GM18499 (cell line): ENCODE measurements around the gene HYCC2.
"Not testable (repeated sequence)": the region's sequence is repeated elsewhere in the genome, so short reads cannot be mapped to it uniquely, and the experiment has no call there.

Experiments used
- ATAC-seq: cut with Tn5 transposase; IDR thresholded peaks from one replicate; pipeline ENCODE4 v1.9.1; 2021; ENCODE audit warnings: moderate number of reproducible peaks; ENCODE audit not compliant: insufficient read depth, unreplicated experiment

HYCC2 gene

DNA sequence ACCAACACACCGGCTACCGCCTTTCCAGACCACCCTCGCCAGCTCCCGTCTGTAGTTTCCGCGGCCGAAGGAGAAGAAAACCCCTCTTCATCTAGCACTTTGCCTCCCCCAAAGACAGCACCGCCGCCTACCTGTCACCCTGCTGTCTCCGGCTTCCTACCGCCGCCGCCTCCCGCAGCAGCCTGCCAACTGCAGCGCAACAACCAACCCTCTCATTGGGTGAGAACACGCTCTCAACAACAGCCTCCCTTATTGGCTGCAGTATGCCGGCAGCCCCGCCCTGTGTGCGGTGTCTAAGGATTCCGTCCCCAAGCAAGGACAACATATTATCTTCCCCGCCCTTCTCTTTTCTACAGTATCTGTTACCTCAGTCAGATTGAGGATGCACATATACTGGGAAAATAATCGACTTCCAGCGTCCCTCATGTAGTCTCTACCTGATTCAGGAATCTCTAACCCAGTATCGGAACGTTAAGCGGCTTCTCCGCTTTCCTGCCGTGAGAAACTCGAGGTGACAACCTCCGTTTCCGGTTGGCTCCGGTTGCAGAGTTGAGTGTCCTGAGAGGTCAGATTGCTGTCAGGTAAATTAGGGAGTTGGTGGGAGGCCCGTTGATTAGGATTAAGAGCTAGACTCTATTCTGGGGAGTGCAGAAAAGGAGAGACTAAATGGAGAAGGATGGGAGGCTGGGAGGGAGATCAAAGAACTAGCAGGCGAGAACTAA is at the start of gene HYCC2, which contains the start of gene NDUFB3:
Gene HYCC2, minus strand, starts transcription at position 193 of the 722 bp plus-strand sequence. CDS start 47,662 bp downstream, outside the sequence.
Gene NDUFB3, plus strand, starts transcription at position 523 of the 722 bp plus-strand sequence. CDS start 6,882 bp downstream, outside the sequence.
- ATAC-seq: peak; percentile 97

DNA sequence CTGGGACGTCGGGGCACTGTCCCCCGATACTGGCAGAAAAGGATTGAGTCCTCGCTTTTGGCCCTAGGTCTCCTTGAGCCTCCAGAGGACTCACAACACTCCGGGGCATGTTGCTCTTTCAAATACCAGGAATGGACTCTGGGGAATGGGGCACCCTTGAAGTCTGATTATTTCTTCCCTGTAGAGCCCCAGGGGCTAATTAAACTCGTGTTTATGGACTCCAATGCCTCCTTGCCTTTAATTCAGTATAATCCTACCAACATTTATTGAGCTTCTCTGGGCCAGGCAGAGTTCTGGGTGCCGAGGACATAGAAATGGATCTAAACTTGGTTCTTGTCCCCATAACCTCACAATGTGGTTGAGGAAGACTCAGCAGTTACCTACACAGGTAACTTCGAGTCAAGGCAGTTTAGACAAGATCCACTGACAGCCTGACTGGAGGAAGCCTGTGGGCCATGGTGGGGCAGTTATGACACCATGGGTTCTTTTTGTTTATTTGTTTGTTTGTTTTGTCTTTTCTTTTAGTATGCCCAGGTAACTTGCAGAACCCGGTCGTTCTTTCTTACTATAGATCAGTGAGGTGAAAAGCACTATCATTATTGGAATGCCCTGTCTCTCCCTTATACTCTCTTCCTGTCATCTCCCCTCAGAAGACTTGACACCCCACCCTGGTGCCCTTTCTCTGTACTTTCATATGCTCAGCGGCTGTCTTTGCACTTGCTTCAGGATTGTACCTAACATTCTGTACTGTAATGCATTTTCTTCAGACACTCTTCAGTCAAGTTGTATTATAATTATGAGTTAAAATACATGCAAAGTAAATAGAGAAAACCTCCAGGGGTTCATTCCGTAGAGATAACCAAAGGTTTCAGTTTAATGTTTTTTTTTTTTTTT is 47.7 kb upstream of the HYCC2 start:
- no peak for ATAC-seq

DNA sequence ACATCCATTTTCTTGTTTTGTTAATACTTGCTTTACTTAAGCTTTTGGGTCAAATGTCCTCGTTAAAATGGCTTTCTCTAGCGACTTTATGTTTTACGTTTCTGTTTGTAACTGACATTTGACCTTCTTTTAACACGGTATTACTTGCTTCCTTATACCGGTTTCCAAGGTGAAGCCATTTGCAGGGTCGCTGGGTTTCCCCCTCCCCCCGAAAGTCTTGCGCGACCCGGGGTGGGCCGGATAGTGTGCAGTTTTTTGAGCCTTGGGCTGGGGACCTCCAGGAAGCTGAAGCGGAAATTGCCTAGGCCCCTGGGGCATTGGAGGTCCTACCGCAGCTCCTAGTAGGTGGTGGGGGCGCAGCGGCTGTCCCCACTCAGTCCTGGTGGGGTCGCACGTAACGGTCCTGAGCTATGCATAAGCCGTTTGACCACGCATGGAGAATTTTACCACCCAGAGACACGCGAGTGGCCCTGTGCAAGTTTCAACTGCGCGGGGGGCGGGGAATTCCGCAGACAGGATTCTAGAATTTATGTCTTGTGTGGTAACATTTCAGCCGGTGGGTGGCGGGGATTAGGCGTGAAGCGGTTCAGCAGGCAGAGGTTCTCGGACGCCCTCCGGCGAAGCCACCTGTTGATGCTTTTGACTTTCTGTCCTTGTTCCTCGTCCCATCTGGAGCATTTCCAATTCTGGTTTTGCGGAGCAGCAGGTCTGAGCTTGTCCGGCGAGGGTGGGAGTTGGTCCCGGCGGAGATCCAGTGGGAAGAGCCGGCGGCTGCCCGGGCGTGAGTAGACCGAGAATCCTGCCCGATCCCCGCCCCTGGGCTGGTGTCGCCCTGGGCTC is 46.9 kb upstream of the HYCC2 start:
- peak; percentile 28 for ATAC-seq

GRCh38 chr2:201117735-201118094 is 46.2 kb upstream of the HYCC2 start:
- not testable (repeated sequence) for ATAC-seq

- no peak for ATAC-seq
These were observed 45.7 kb upstream of the HYCC2 start for GRCh38 chr2:201116959-201117734.

- ATAC-seq: peak; percentile 20
These were observed 44.9 kb upstream of the HYCC2 start, which contains the start of gene CFLAR for GRCh38 chr2:201116115-201116958. TSS of gene CFLAR (plus strand) at chr2:201116164. CDS start at chr2:201129866, 13,702 bp downstream.

GRCh38 chr2:201114846-201115245 is 43.4 kb upstream of the HYCC2 start:
- ATAC-seq: no peak

GRCh38 chr2:201114350-201114749 is 42.9 kb upstream of the HYCC2 start:
- ATAC-seq: no peak

DNA sequence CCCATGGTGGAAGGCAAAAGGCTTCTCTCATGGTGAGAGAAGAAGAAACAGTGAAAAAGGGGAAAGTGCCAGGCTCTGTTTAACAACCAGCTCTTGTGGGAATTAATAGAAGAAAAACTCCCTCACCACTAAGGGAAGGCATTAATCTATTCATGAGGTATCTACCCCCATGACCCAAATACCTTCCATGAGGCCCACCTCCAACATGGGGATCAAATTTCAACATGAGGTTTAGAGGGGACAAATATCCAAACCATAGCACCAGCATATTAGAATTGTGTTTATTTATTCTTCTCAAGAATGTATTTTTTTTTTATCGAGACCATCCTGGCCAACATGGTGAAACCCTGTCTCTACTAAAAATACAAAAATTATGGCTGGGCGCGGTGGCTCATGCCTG is 39.6 kb upstream of the HYCC2 start:
- ATAC-seq: no peak

- no peak for ATAC-seq
These were observed 39.1 kb upstream of the HYCC2 start for GRCh38 chr2:201110615-201111014.

- no peak for ATAC-seq
These were observed 37.7 kb upstream of the HYCC2 start for GRCh38 chr2:201109186-201109585.

DNA sequence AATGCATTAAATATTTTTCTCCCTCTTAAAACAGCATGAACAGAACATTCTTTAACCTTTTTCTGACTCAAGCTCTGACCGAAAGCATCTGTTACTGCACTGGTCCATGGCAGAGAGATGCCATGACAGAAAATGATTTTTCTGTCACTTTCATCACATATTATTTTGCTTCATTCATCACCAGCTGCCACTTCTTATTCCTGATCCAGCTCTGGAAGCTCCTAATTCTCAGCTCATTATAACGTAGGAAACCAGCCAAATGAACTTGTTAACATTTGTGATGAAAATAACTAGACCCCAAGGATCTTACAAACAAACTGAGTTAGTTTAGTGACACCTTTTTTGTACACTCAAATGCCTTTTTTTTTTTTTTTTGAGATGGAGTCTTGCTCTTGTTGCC is 36.9 kb upstream of the HYCC2 start:
- no peak for ATAC-seq

GRCh38 chr2:201107624-201108023 is 36.2 kb upstream of the HYCC2 start:
- ATAC-seq: no peak

- ATAC-seq: no peak
These were observed 34.3 kb upstream of the HYCC2 start for GRCh38 chr2:201105759-201106158.

DNA sequence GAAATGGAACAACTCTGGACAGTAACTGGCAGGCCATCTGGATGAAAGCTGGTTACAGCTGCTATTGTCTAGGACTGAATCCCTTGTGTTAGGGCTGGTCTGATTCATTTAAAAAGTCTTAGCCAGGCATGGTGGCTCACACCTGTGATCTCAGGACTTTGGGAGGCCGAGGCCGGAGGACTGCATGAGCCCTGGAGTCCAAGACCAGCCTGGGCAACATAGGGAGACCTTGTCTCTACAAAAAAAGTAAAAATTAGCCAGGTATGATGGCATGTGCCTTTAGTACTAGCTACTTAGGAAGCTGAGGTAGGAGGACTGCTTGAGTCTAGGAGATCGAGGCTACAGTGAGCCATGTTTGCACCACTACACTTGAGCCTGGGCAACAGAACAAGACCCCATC is 29.0 kb upstream of the HYCC2 start:
- ATAC-seq: no peak

- ATAC-seq: no peak
These were observed 22.1 kb upstream of the HYCC2 start for GRCh38 chr2:201093573-201093972.

DNA sequence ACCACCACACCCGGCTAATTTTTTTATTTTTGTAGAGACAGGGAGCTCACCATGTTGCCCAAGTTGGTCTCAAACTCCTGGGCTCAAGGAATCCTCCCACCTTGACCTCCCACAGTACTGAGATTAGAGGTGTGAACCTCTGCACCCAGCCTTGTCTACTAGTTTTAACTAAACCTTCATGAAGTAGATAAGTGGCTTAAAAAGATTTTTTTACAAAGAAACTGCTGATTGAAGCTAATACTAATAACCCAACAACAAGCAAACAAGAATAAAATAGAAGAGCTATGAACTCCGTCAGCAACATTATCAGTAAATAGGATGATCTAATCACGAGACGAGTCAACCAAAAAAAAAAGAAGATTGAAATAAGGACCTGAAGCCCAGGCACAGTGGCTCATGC is 19.1 kb upstream of the HYCC2 start:
- no peak for ATAC-seq

DNA sequence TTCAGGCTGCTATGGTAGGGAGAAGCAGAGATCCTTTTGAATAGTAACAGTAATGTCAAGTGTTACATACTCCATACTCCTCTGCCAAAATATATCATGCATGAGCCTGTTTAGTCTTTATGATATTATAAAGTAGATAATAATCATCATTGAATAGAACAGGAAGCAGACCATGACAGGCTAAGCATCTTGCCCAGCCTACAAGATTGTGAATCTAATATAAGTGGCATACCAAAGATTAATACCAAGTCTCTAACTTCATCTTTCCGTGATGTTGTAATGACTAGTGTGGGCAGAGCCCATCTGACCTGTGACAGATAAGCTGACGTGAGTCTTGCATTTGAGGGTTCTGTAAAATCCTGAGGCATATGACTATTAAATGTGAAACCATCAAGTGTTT is 13.4 kb upstream of the HYCC2 start:
- no peak for ATAC-seq

- no peak for ATAC-seq
These were observed 3.5 kb upstream of the HYCC2 start for GRCh38 chr2:201074996-201075395.
